Psoas muscle (tissue), 8 donors: Measurements from ENCODE around the gene SREBF2. TPM values are rescaled to one million over a fixed set of nuclear protein-coding genes. Genes with fewer than 3 reads are reported as not detected.

Experiments used
- ATAC-seq, 4 donors: fragments of 200-7000 bp; cut with Tn5 transposase; one replicate each; pipeline ENCODE4 v1.9.1; 2020; ENCODE audit warnings: moderate library complexity in 3 of 4, mild to moderate bottlenecking in 2 of 4
- DNase-seq, 2 donors: peaks; one replicate each; pipeline ENCODE4 v3.0.0-alpha.2; 2020
- H3K27ac ChIP-seq: fragments of 200-600 bp; one replicate; pipeline ENCODE4 v1.8.0; 2022
- H3K27me3 ChIP-seq, 3 donors: fragments of 200-600 bp in 1 of 3; one replicate each; pipeline versions ENCODE4 v1.6.1 to v1.8.0; 2013 to 2022; ENCODE audit warnings: low read length in 2 of 3, mild to moderate bottlenecking in 2 of 3, moderate library complexity in 1 of 3; ENCODE audit not compliant: insufficient read depth in 3 of 3
- H3K36me3 ChIP-seq, 2 donors: fragments of 200-600 bp in 1 of 2; one replicate each; pipeline versions ENCODE4 v1.6.1 to v1.8.0; 2013 to 2022; ENCODE audit warnings: low read depth in 1 of 2, mild to moderate bottlenecking in 1 of 2, moderate library complexity in 1 of 2; ENCODE audit not compliant: insufficient read depth in 1 of 2
- H3K4me1 ChIP-seq: fragments of 200-600 bp; one replicate; pipeline ENCODE4 v1.8.0; 2022
- H3K4me3 ChIP-seq: fragments of 200-600 bp; one replicate; pipeline ENCODE4 v1.8.0; 2022; ENCODE audit warnings: mild to moderate bottlenecking
- H3K9me3 ChIP-seq: fragments of 200-600 bp; one replicate; pipeline ENCODE4 v1.8.0; 2022
- CTCF ChIP-seq: fragments of 200-600 bp; IDR thresholded peaks from one replicate; pipeline ENCODE4 v1.8.0; 2022; ENCODE audit warnings: antibody characterized with exemption
- WGBS, 3 donors: extraction: QIAGEN DNeasy Blood & Tissue Kit; methylation state at CpG; one replicate each; pipeline versions ENCODE4 v1.1.6 to v1.1.7; 2013; 5-methylcytosine and 5-hydroxymethylcytosine counted together
- intact Hi-C, 2 donors: fragments of 100-400 bp; cut with DNase I; formaldehyde crosslinking; loops; one replicate each; pipeline versions ENCODE4 v1.11.0 to v1.14.2; 2022
- polyA plus RNA-seq, 3 donors: library from polyadenylated mRNA; stranded (reverse); fragments of 200-250 nt; gene quantifications; one replicate each; pipeline ENCODE4 v1.2.3, GENCODE V29; 2013
- total RNA-seq, 4 donors: library from RNA; stranded (reverse); fragmentation: NEBNext Ultra II Directional in 2 of 4; extraction: Animal tissue kit (Norgen Biotek cat#: 25700) in 2 of 4; gene quantifications; one replicate each; pipeline versions ENCODE4 v1.2.1 to v1.2.4, GENCODE V29; 2021 to 2023
- donor health status: healthy with polysubstance abuse.
- donor health status: DM: no; HTN: no; CAD: no; lungs with moderate emphysema.
- donor health status: Bipolar disorder and iron deficiency.
- donor health status: healthy.
- donor health status: DM: yes; HTN: yes; CAD: no.
- donor health status: DM: no; HTN: no; CAD: no.
- donor health status: DM: no; HTN: no; CAD: no.
- donor health status: DM: yes; HTN: yes; CAD: no.

SREBF2 gene
- total and polyA plus RNA-seq, 7 donors = 21.0 to 47.0 (median 36.3) TPM

GRCh38 chr22:41821471-41822316 is 11.2 kb upstream of the SREBF2 start:
- ATAC-seq (no peak), DNase-seq (no peak)
- 86 to 93% (median 90%) methylated on average over 12 of the region's 12 CpGs for WGBS, 3 donors
- Histone ChIP-seq H3K9me3 (no peaks in the 10 kb centered on the region), H3K4me3 (no peak overlapping the region), H3K27ac (no peak overlapping the region), H3K4me1 (peaks cover 20% of the 10 kb centered on the region), H3K27me3 (no peaks in the 10 kb centered on the region), H3K36me3 (peaks cover 0 to 7% of the 10 kb centered on the region in 2 donors)
- no peak for TF ChIP-seq CTCF
- intact Hi-C loops = loop anchor here (1.0 to 5.0 kb wide), 2 partner anchors 36 to 120 kb away; no protein-coding TSS in a partner anchor

- Histone ChIP-seq H3K4me1 (peaks cover 23% of the 10 kb centered on the region), H3K27me3 (no peaks in the 10 kb centered on the region), H3K4me3 (no peak overlapping the region), H3K27ac (no peak overlapping the region), H3K9me3 (no peaks in the 10 kb centered on the region), H3K36me3 (peaks cover 0 to 7% of the 10 kb centered on the region in 2 donors)
- TF ChIP-seq CTCF = peak; percentile 56
- intact Hi-C loops = loop anchor here (1.0 to 5.0 kb wide), 2 partner anchors 35 to 119 kb away; no protein-coding TSS in a partner anchor
- ATAC-seq (peak in 3 of 4 donors; percentile 27 to 53 (median 47)), DNase-seq (no peak)
- 83 to 96% (median 87%) methylated on average over 3 of the region's 3 CpGs for WGBS, 3 donors
These were observed 10.4 kb upstream of the SREBF2 start for GRCh38 chr22:41822317-41823057.

GRCh38 chr22:41823797-41824196 is 9.1 kb upstream of the SREBF2 start:
- 82 to 87% (median 84%) methylated on average over 6 of the region's 6 CpGs for WGBS, 3 donors
- intact Hi-C loops = loop anchor here in 1 of 2 donors (5.0 kb wide), 1 partner anchor 34 kb away; no protein-coding TSS in a partner anchor
- ATAC-seq = no peak
- Histone ChIP-seq H3K36me3 (peaks cover 0 to 7% of the 10 kb centered on the region in 2 donors), H3K27me3 (no peaks in the 10 kb centered on the region), H3K4me3 (no peak overlapping the region), H3K27ac (no peak overlapping the region), H3K4me1 (peaks cover 28% of the 10 kb centered on the region), H3K9me3 (no peaks in the 10 kb centered on the region)
- DNase-seq = no peak
- TF ChIP-seq CTCF = no peak

- DNase-seq (no peak), ATAC-seq (no peak)
- H3K27ac ChIP-seq = peak overlapping the region; percentile 74
- no peak overlapping the region for H3K4me3 ChIP-seq
- 63 to 66% (median 64%) methylated on average over 7 of the region's 7 CpGs for WGBS, 3 donors
- H3K36me3 ChIP-seq = peaks cover 0 to 7% of the 10 kb centered on the region in 2 donors
- no peaks in the 10 kb centered on the region for H3K27me3 ChIP-seq
- intact Hi-C loops = no loop called here
- no peaks in the 10 kb centered on the region for H3K9me3 ChIP-seq
- peaks cover 28% of the 10 kb centered on the region for H3K4me1 ChIP-seq
- TF ChIP-seq CTCF = no peak
These were observed 7.5 kb upstream of the SREBF2 start for GRCh38 chr22:41825376-41825775.
